ENCODE measurements around the gene ACSL6. TPM values are rescaled to one million over a fixed set of nuclear protein-coding genes. Genes with fewer than 3 reads are reported as not detected.

The ACSL6 gene
- total RNA-seq, 1 donor from 2014 or later = 0.20 TPM

- no peak for TF ChIP-seq CTCF (IDR thresholded peaks at IDR 0.05)
- POLR2A ChIA-PET = no interaction called here
- no peaks in the 10 kb centered on the region for H3K36me3 Mint-ChIP-seq (ENCODE audit: low read depth)
- H3K4me1 Mint-ChIP-seq = no peaks in the 10 kb centered on the region
- no peak overlapping the region for H3K4me3 Mint-ChIP-seq
- CTCF ChIA-PET = no interaction called here
- ATAC-seq (ENCODE audit: low read depth) = no peak
- intact Hi-C loops (cut with micrococcal nuclease) = no loop called here
- H3K27ac Mint-ChIP-seq = no peak overlapping the region
- H3K27me3 Mint-ChIP-seq = peaks cover 2% of the 10 kb centered on the region
- no peaks in the 10 kb centered on the region for H3K9me3 Mint-ChIP-seq
- no peak for DNase-seq
Measured at GRCh38 chr5:131986161-131986912, 25.1 kb downstream of the ACSL6 start.

- ChIA-PET CTCF (no interaction called here), POLR2A (no interaction called here)
- H3K27ac Mint-ChIP-seq = no peak overlapping the region
- ATAC-seq (ENCODE audit: low read depth) (no peak), DNase-seq (no peak)
- peaks cover 7% of the 10 kb centered on the region for H3K27me3 Mint-ChIP-seq
- no peaks in the 10 kb centered on the region for H3K36me3 Mint-ChIP-seq (ENCODE audit: low read depth)
- no peak for TF ChIP-seq CTCF (IDR thresholded peaks at IDR 0.05)
- no peaks in the 10 kb centered on the region for H3K4me1 Mint-ChIP-seq
- intact Hi-C loops (cut with micrococcal nuclease) = no loop called here
- no peak overlapping the region for H3K4me3 Mint-ChIP-seq
- H3K9me3 Mint-ChIP-seq = no peaks in the 10 kb centered on the region
Measured at GRCh38 chr5:131984956-131985665, 26.3 kb downstream of the ACSL6 start.

DNA sequence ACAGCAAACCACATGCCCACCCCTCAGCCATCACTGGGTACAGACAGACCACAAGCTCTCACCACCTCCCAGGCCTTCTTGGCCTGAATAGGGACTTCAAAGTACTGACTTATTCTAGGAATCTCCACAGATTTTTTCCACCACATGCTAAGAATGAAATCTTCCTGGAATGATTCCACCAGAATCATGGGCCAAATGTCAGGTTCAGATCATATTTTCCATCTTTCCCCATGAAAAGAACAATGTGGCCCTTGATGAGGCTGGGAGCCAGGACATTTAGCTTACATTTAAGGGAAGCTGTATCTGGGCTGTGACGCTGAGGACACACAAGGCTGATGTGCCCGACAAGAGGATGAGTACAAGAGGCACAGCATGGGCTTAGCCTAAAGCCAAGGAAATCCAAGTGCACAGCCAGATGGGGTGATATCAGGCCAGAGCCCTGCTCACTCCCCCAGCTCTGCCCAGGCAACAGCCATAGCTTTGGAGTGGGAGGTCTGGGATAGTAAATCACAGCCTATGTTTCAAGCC lies 28.1 kb downstream of the ACSL6 start:
- Mint-ChIP-seq H3K4me1 (no peaks in the 10 kb centered on the region), H3K4me3 (no peak overlapping the region), H3K27ac (no peak overlapping the region), H3K36me3 (ENCODE audit: low read depth) (no peaks in the 10 kb centered on the region), H3K27me3 (peaks cover 7% of the 10 kb centered on the region), H3K9me3 (no peaks in the 10 kb centered on the region)
- intact Hi-C loops (cut with micrococcal nuclease) = no loop called here
- POLR2A ChIA-PET = no interaction called here
- TF ChIP-seq CTCF (IDR thresholded peaks at IDR 0.05) = no peak
- ATAC-seq (ENCODE audit: low read depth) (no peak), DNase-seq (no peak)
- CTCF ChIA-PET = no interaction called here

DNA sequence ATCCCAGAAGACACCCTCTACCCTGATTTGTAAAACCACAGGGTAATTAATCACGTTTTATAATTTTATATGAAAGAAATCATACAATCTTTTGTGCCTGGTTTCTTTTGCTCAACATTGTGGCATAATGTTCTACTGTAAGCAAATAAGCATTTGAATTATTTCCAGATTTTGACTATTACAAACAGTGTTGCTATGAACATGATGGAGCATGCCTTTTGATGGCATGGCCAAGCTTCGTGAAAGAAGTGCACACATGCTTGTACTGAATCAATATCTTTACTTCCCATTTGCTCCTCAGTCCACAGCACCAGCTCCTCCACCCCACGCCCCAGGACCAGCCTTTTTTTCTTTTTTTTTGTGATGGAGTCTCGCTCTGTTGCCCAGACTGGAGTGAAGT lies 29.9 kb downstream of the ACSL6 start:
- H3K27ac Mint-ChIP-seq = no peak overlapping the region
- intact Hi-C loops (cut with micrococcal nuclease) = no loop called here
- H3K9me3 Mint-ChIP-seq = no peaks in the 10 kb centered on the region
- no peak for ATAC-seq (ENCODE audit: low read depth)
- ChIA-PET CTCF (no interaction called here), POLR2A (no interaction called here)
- H3K4me3 Mint-ChIP-seq = no peak overlapping the region
- no peaks in the 10 kb centered on the region for H3K4me1 Mint-ChIP-seq
- no peaks in the 10 kb centered on the region for H3K36me3 Mint-ChIP-seq (ENCODE audit: low read depth)
- H3K27me3 Mint-ChIP-seq = peaks cover 7% of the 10 kb centered on the region
- DNase-seq = no peak
- no peak for TF ChIP-seq CTCF (IDR thresholded peaks at IDR 0.05)

DNA sequence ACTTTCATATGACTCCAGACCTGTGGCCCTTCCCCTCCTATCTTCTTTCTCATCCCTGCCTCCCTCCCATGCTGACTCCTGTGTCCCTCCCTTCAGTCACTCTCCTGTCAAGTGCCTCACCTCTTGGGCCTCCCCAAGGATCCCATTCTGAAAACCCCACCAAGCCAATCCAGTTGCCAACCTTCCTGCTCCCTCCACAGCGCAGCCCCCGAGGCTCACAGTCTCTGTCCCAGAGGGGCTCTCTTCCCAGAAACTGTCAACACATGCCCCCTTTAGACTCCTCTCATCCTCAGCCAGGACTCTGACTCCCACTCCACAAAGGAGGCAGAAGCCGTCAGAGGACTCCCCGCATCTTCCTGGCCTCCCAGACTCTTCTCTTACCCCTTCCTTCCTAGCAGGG lies 30.8 kb downstream of the ACSL6 start:
- ATAC-seq (ENCODE audit: low read depth) = no peak
- ChIA-PET POLR2A (no interaction called here), CTCF (no interaction called here)
- no peak for TF ChIP-seq CTCF (IDR thresholded peaks at IDR 0.05)
- Mint-ChIP-seq H3K4me1 (no peaks in the 10 kb centered on the region), H3K36me3 (ENCODE audit: low read depth) (no peaks in the 10 kb centered on the region), H3K9me3 (no peaks in the 10 kb centered on the region), H3K27me3 (peaks cover 7% of the 10 kb centered on the region), H3K4me3 (no peak overlapping the region), H3K27ac (no peak overlapping the region)
- intact Hi-C loops (cut with micrococcal nuclease) = no loop called here
- DNase-seq = no peak
